ENCODE measurements around the gene ABCF2.

The ABCF2 gene

DNA sequence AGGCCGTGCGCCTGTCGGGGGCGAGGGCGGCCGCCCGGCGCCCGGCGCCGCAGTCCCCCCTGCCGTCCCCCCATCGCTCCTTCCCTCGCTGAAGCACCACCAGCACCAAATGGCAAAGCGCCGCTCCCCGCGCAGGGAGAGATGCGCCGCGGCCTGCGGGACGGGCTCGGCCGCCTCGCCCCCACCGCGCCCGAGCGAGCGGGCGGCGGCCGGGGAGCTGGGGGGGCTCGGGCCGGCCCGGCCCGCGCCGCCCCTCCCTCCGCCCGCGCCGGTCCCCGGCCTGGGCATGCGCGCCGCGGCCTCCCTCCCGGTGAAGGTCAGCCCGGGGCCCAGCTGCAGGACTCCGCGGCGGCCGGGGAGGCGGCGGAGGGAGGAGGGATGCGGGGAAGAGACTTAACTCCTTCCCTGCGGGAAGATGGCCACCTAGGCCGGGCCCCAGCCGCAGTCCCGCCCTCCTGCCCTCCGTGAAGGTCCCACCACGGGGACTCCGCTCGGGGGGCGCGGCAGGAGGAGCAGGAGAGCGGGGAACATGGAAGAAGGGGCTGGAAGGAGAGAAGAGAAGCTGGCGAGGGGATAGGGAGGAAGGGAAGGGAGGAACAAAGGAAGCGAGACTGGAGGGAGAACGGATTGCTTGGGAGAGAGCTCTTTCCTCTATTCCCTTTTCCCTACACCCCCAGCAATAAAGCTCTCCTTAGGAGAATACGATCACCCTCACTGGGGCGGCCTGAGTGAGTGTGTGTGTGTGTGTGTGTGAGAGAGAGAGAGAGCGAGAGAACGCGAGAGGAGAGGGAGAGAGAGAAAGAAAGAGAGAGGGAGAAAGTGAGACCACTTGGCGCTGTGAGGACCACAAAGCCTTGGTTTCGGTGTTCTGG is 24.9 kb upstream of the ABCF2 start:
- peak; percentile 40 for DNase-seq

DNA sequence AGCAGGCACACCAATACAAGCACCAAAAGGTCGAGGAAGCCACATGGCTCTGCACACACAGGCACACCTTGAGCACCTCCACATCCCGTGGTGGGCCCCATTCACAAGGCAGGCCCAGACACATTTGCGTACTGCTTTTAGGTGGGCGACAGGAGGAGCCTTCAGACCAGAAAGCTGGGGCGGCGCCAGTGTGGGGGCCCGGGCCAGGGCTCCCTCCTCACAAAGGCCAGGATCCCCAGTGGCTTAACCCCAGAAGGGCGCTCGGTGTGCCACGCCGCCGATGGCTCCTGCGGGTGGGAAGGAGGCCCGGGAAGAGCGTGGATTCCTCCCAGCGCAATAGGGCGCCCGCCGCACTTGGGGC is 24.3 kb upstream of the ABCF2 start:
- no peak for DNase-seq

DNA sequence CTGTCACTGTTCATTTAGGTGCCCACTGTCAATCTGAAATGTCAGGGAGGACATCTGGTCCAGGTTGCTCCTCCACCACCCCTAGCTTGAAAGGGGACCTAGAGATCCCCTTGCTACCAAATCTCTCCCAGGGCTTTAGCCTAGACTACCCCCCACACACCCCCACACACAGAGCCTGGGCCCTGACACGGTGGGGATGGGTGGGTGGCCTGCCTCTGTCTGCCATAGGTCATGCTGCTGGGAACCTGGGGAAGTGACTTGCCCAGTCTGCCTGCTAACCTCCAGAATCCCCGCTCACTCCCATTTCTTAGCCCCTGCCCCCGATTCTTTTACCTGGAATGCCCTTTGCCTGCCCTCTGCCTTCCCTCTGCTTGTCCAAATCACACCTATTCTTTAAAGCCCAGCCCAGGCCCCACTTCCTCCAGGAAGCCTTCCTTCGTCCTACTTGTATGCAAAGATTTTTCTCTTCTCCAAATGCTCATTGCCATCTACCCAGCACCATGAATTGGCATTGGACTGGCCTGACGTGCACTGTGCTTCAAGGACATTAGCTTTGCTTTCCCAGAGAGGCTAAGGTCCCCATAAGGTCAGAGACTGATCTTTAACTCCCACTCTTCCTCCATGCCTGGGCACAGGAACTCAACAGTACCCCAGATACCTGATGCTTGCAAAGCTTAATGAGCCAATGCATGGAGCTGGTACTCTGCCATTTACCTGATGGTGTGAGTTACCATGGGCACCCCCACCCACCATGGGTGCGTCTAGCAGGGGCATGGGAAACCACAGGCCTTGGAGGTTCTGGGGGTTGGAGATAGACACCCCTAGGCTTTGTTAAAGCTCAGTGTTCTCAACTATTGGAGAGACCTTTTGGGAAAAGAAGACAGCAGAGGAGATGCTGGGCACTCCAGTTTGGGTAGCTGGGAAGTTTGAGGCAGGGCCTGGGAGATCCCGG is 23.5 kb upstream of the ABCF2 start:
- DNase-seq, result no peak

DNA sequence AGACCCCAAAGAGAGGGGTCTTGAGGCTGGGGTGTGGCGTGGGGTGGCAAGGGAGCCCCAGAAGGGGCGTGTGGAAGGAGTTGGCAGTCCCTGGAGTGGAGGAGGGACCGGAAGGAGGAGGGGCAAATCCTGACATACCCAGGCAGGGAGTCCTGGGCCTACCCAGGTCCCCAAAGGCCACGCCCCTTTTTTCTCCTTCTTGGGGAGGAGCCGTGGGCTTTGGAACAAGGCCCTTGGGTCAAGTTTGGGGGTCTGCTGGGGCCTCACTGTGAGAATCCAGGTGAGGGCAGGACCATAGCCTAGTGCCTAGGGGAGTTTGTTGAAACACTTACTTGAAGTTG is 22.7 kb upstream of the ABCF2 start:
- DNase-seq, result no peak

DNA sequence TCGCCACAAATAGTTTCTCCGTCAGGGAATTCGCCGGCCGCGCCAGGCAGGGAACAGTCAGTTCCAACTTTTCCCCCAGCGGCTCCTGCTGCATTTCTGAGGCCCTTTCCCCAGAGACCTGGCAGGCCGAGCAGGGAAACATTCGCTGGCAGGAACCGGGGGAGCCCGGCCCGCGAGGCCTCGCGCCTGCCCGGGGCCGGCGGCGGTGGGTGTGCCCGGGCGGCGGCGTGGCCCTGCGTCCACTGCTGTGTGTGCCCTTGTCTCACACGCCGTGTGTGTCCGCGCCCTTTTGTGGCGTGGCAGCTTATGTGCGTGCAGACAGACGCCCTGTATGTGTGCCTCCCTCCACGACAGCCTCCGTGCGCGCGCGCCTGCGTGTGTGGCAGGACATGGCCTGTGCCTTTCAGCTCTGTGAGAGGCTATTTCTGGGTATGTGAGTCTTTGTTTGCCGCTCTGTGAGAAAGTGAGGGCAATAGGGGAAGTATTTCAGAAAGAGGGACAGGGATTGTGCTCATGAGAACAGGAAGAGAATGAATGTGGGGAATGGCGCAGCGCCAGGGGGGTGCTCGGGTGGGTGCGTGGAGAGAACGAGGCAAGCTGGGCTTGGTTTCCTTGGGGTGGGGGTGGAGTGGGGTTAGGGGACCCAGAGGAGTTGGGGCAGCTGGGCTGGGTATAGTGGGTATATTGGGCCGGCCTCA is 22.2 kb upstream of the ABCF2 start:
- no peak for DNase-seq

DNA sequence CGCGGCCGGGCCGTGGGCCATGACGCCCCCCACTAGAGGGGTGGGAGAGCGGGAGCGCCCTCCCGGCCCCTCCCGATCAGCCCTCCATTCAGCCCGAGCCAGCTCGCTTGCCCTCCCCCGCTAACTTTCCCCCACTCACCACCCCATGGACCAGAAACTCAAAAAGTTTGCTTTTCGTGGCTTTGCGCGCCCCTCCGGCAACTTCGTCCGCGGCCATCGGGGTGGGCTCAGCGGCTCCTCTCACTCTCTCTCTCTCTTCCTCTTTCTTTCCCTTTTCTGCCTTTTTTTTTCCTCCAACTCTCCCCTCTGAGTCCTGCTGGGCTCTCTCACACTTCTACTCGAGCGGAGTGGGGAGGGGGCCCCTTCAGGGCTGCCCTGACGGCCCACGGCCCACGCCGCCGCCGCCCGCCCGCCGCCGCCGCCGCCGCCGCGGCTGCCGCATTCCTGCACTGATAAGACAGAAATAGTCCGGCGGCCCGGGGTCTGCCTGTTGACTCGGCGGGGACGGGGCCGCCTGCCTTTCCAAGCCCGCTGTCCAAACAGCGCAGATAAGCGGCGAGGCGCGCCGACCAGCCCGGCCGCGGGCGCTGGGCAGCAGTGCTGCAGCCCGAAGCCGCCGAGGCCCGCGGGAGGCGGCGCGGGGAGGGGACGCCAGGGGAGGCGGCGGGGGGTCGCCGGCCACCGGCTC is 21.5 kb upstream of the ABCF2 start, which contains the start of gene SMARCD3:
Gene SMARCD3, minus strand, starts transcription at position 349 of the 688 bp plus-strand sequence. Its CDS starts 132 bp downstream, at position 217.
- DNase-seq, result no peak

DNA sequence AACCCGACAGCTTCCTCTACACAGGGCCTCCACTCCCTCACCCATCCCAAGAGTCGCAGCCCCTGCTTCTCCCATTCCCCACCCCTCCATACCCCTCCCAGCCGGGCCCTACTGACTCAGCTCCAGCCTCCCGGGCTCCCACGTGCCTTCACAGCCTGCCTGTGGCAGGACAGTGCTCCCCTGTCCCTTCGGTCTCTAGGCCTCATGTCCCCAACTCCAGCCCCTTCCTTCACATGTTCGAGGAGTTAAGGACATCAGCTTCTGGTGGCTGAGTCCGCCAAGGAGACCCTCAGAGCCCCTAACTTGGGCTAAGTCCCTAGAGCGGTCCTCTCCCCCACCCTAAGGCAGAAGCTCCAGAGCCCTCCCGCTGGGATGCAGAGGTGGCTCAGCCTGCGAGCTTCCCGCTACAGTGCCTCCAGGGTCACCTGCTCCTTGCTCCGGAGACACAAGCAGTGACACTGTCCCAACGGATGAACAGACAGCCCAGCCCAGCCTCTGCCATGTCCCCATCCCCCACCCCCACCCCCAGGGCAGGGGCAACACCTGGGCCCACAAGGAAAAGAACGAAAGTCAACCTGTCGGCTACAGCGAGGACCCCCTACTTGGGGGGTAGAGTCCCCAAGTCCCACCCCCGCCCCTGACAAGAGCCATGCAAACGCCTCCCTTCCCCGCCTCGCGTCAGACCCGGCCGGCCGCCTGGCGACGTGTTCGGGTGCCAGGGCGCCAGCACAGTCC is 20.8 kb upstream of the ABCF2 start:
- no peak for DNase-seq

DNA sequence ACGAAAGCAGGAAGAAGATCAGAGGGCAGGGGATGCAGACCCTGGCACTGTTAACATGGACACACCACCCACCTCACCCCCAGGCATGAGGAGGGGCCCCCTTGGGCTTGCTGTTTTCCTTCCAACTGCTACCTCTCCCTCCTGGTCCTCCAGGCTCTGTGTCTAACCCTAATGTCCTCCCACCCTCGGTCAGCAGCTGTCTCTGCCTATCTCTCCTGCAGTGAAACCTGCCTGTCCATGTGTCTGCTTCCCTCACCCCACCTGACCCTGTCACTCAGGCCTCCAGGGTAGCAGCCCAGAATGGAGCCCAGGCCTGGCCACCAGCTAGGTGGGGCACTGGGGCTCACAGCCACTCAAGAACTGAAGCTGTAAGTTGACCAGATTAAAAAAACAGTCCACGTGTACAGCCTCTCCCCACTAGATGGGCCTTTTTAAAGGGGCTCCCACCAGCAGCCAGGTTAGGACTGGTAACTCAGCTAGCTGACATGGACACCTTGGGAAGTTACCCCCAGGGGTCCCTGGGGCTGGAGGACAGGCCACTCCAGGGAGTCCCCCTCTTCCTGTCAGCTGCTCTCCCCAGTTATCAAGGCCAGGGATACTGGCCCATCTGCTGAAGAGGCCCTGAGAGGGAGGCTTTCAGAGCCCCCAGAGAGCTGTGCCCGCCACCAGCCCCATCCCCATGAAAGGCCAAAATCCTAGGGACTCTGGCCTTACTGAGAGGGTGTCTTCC is 20.0 kb upstream of the ABCF2 start:
- DNase-seq, result no peak

DNA sequence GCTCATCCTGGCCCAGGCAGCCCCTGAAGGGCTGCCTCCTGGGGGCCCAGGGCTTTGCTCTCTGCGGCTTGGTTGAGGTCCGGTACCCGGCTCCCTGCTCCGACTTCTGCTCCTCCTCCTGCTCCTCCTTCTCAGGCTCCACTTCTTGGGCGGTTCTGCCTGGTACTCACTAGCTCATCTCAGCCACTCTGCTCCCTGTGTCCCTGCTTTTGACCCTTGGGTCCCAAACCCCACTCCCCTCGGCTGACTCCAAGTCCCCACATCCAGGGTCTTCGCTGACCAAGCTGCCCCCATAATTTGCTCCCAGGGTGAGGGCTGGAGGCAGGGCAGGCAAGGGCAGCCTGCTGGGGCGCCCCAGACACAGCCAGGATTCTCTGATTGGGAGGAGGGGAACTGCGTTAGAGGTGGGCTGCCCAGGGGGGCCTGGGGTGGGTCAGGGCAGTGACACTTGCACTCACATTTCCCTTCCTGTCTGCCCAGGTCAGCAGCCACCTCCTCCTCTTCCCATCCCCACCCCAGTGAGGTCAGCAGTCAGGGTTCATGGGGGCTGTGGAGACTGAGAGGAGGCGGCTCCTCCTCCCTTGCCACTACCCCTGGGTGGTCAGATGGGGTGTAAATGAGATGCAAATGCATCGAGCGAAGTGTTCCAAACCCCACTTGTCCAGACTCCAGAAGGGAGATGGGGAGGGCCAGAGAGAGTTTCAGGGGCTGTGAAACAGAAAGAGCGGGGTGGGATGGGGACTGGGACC is 19.3 kb upstream of the ABCF2 start:
- no peak for DNase-seq

DNA sequence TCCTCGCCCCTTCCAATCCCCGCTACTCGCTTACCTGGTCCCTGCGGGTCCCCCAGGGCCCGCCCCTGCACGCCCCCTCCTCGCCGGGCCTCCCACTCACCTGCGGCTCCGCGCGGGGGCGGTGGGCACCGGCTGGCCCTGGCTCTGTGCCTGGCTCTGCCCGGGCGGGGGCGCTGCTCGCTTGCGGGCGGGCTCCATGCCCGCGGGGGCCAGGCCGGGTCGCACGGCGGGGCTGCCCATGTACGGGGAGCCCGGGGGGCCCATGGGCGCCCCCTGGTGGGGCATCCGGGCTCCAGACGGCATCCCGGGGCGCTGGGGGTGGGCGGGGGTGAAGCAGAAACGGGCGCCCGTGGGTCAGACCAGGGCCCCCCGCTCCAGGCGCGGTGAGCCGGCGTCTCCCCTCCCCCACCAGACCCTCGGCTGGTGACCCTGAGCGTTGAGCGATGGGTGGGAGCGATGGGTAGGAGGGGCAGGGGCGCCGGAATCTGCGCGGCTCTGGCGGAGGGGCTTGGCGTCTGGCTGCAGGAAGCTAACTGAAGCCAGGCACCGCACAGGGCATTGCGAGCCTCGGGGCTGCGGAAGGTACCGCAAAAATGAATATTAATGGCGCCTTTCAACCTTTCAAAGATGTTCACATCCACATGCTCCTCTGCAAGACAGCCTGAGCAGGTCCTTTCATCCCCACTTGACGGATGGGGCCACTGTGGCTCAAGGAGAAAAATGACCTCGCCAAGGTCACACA is 18.5 kb upstream of the ABCF2 start:
- no peak for DNase-seq

DNA sequence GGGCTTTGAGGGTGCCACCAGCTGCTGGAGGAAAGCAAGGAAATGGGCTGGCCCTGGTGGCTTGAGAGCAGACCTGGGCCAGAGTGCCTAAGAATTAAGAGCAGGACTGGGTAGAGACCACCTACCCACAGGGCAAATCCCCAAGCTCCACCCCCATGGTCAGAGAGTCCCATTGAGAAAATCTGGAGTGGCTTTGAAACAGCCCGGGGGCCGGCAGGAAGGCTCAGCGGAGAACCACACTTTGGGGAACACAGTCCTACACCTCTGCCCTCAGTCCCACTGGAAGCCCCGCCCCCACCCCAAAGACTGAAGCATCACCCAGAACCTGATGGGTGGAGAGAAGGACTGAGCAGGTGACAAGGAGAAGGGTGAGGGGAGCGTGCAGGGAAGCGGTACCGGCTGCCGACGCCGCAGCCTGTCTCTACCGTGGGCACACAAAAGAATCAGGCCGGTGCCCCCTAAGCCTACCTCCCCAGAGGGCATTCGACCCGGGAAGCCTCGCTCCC is 17.9 kb upstream of the ABCF2 start:
- no peak for DNase-seq

DNA sequence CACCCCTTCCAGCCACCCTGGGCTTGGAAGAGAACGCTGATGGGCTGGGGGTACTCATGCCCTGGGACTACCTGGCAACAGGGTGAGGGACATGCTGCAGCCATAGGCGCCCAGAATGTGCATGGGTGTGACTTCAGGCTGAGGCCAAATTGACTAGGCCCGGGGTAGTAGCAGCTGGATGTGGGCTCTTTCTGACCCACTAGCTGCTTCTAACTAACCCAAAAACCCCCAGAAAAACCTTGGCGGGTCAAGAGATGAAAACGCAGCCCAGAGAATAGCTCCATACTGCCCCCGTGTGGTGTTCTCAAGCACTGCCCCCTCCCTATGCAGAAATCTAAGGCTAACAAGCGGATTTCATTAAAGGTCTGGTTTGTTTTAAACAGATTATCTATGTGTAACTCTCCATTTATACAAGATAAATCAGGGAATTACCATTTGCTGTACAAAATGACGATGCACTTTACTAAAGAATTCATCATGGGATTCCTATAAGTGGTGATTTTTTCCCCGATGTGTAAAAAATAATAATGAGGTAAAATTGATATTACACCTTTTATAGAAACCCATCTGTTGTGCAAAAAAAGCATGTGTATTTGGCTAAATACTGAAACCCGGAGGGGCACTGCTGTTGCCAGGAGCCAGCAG is 17.3 kb upstream of the ABCF2 start:
- DNase-seq, result no peak

DNA sequence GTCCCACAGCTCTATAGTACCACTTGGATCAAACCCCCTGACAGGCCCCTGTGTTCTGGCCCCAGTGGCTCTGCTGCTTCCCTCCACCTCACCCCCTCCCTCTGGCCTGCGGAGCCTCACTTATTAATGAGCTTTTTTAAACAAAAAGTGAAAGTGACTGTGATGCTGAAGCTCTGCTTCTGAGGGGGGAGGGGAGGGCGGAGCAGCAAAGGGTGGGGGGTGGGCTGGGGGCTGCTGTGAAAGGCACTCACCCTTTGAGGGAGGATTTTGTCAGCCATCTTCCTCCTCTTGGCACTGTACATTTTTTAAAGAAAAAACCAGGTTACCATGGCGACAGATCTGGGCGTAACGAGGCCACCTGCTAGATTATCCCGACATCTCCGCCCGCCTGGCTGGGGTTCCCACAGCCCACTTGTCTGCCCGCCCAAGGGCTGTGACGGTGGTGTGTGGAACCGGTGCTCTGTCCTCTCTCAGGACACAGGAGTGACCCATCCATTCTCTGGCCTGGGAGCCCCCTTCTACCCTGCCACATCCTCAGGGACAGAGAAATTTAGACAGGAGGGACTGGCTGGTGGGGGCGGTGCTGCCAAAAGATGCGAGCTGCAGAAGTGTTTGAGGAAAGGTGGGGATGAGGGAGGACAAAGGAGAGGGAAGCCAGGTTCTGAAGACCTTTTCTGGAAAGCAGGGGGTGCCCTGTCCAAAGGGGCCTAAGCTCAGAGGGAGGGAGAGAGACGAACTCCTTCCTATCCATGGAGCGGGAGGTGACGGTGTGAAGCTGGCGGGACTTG is 16.6 kb upstream of the ABCF2 start:
- DNase-seq, result no peak

DNA sequence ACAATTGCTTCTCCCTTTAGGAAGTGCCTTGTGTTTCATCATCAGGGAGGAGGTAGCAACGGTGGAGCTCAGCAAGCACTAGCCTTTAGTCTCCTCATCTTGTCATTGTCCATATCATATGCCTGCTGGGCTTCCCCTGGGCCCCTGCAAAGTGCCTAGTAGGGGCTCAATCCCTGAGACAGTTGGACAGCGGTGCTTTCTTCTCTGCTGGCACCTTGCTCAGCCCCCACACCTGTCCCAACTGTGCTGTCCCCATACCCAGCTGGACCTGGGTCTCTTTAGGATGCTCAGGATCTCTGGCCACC is 16.0 kb upstream of the ABCF2 start:
- no peak for DNase-seq

DNA sequence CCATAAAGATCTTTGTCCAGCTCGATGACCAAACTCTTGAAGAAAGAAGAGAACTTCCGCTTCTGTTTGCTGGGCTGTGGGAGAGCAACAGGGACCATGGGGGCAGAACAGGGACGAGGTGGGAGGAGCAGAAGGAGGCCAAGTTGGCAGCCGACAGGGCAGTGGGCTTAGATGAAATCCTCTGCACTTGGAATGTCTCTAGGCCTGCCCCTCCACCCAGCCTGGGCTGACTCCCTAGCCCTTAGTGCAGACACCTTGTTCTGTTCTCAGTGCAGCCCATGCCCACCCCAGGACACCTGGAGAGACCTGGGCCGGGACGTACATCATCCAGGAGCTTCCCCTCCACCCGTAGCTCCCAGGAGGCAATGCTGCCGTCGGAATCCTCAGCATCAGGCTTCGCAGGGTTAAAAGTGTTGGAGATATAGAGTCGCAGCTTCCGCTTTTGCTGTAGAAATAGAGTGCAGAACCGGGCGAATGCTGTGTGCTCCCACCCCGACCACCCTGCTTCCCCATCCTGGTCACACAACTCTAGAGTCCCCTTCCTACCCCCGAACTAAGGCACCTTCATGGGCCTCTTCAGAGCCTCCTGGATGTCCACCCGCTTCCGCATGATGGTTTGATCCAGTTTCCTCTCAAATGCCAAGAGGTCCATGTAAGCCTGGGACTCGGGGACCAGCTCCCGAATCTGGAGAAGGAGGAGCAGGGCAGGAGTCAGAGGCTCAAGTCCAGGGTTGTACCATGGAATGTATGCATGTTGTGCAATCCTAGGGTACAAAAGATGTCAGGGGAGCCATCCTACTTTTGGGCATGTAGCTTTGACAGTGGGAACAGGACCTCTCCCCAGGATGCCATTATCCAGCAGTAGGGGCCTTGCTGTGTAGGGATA is 15.4 kb upstream of the ABCF2 start:
- DNase-seq, result no peak

DNA sequence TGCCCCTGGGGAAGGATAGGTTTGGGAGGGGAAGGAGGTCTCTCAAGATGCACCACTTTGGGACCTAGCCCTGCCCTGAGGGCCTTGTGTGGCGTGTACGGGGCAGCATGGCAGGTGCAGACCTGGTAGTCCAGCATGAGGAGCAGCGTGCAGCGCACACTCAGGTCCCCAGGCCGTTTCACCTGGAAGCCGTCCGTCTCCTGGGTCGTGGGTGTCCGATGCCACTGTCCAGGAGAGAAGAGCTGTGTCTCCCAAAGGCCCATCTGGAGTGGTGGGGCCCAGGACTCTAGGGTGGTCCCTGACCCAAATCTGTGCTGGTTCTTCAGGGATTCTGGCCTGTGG is 14.7 kb upstream of the ABCF2 start:
- DNase-seq, result no peak

DNA sequence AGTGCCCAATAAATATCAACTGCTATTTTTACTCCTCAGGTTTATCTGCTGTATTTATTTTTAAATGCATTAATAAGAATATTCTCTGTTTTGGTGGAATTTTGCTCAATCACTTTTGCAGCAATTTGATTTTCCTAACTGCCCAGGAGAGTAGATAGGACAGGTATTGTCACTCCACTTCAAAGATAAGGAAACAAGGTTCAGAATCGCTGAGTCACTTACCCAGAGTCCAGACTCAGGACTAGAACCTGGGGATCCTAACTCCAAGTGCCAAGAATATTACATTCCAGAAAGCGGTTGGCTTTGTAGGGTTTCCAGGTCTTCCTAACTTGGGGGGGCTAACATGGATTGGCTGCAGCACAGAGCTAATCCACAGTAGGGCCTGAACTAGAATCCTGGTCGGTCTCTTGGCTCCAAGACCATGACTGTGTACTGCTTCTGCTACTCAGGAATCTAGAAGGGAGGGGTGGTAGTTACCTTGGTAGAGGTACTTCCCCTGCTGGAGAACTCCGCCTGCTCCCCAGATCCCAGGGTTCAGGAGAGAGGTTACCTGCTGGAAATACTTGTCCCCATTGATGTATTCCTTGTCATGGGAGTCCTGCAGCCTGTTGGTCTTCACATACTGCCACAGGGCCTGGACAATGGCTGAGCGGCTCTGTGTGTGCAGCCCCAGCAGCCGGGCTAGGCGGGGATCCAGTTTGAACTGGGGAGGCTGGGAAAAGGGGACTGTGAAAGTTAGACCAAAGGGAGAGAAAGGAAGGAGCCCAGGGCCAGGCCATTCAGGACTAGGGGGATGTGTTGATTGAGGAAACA is 14.1 kb upstream of the ABCF2 start:
- no peak for DNase-seq

All from NCI-H1417 treated with DMSO at 0.1 percent for 48 hours (cell line).